Measurements from ENCODE around the gene HDGF.
A peak's percentile ranks its signal among the peaks of the same experiment; 100 is the strongest.

HDGF gene

GRCh38 chr1:156751451-156751756 lies at the start of gene HDGF:
TSS of gene HDGF (minus strand) at chr1:156751675. CDS start at chr1:156751429, 246 bp downstream.
- no peak for DNase-seq

GRCh38 chr1:156797212-156797871 lies 45.9 kb upstream of the HDGF start:
- peak; percentile 50 for DNase-seq

GRCh38 chr1:156796340-156797097 lies 45.0 kb upstream of the HDGF start:
- DNase-seq = no peak

GRCh38 chr1:156795787-156796186 lies 44.3 kb upstream of the HDGF start:
- no peak for DNase-seq

- DNase-seq = no peak
Measured at GRCh38 chr1:156795374-156795733, 43.9 kb upstream of the HDGF start.

GRCh38 chr1:156794506-156795373 lies 43.3 kb upstream of the HDGF start:
- DNase-seq = no peak

GRCh38 chr1:156789621-156790318 lies 38.3 kb upstream of the HDGF start:
- no peak for DNase-seq

- no peak for DNase-seq
Measured at GRCh38 chr1:156788136-156788535, 36.7 kb upstream of the HDGF start.

GRCh38 chr1:156786640-156787039 lies 35.2 kb upstream of the HDGF start:
- no peak for DNase-seq

GRCh38 chr1:156785458-156785857 lies 34.0 kb upstream of the HDGF start:
- no peak for DNase-seq

GRCh38 chr1:156781585-156782186 lies 30.2 kb upstream of the HDGF start:
- no peak for DNase-seq

- no peak for DNase-seq
Measured at GRCh38 chr1:156777573-156777972, 26.1 kb upstream of the HDGF start.

- DNase-seq = no peak
Measured at GRCh38 chr1:156776942-156777341, 25.5 kb upstream of the HDGF start.

GRCh38 chr1:156775799-156776198 lies 24.3 kb upstream of the HDGF start:
- DNase-seq = no peak

- no peak for DNase-seq
Measured at GRCh38 chr1:156773607-156774006, 22.1 kb upstream of the HDGF start.

GRCh38 chr1:156772728-156773497 lies 21.4 kb upstream of the HDGF start:
- DNase-seq = no peak

- no peak for DNase-seq
Measured at GRCh38 chr1:156772222-156772621, 20.7 kb upstream of the HDGF start.

GRCh38 chr1:156768610-156769295 lies 17.3 kb upstream of the HDGF start:
- DNase-seq = no peak

- DNase-seq = peak; percentile 58
Measured at GRCh38 chr1:156767879-156768604, 16.6 kb upstream of the HDGF start.

GRCh38 chr1:156767101-156767878 lies 15.8 kb upstream of the HDGF start, which contains the start of gene PRCC:
TSS of gene PRCC (plus strand) at chr1:156767535. CDS start at chr1:156767772, 237 bp downstream.
- DNase-seq = peak; percentile 100

Measured in NCI-H146 (cell line).